HG03064 (cell line): Measurements from ENCODE around the gene CDH26.
"Not testable (repeated sequence)": the region's sequence is repeated elsewhere in the genome, so short reads cannot be mapped to it uniquely, and the experiment has no call there.

Experiments used
- ATAC-seq: cut with Tn5 transposase; IDR thresholded peaks from one replicate; pipeline ENCODE4 v1.9.1; 2021; ENCODE audit warnings: low read depth; ENCODE audit not compliant: unreplicated experiment

The CDH26 gene

GRCh38 chr20:60040471-60041162, 82.4 kb downstream of the CDH26 start:
- no peak for ATAC-seq

- not testable (repeated sequence) for ATAC-seq
Observed at GRCh38 chr20:60041436-60042165, 83.4 kb downstream of the CDH26 start.

GRCh38 chr20:60043435-60043834, 85.2 kb downstream of the CDH26 start:
- ATAC-seq = no peak

- no peak for ATAC-seq
Observed at GRCh38 chr20:60046011-60046413, 87.8 kb downstream of the CDH26 start.

- ATAC-seq = no peak
Observed at GRCh38 chr20:60046436-60046835, 88.2 kb downstream of the CDH26 start.

GRCh38 chr20:60046860-60047259, 88.6 kb downstream of the CDH26 start:
- ATAC-seq = no peak

- ATAC-seq = no peak
Observed at GRCh38 chr20:60048634-60049521, 90.7 kb downstream of the CDH26 start.

- no peak for ATAC-seq
Observed at GRCh38 chr20:60049601-60050000, 91.4 kb downstream of the CDH26 start.

GRCh38 chr20:60050193-60050947, 92.1 kb downstream of the CDH26 start:
- ATAC-seq = no peak

GRCh38 chr20:60051911-60052310, 93.7 kb downstream of the CDH26 start:
- no peak for ATAC-seq

GRCh38 chr20:60052322-60052721, 94.1 kb downstream of the CDH26 start:
- no peak for ATAC-seq

- no peak for ATAC-seq
Observed at GRCh38 chr20:60053125-60053817, 95.0 kb downstream of the CDH26 start.

GRCh38 chr20:60053818-60054190, 95.6 kb downstream of the CDH26 start:
- ATAC-seq = no peak

- ATAC-seq = no peak
Observed at GRCh38 chr20:60054716-60055634, 96.8 kb downstream of the CDH26 start.

GRCh38 chr20:60055740-60056139, 97.5 kb downstream of the CDH26 start:
- ATAC-seq = peak; percentile 52

GRCh38 chr20:60056407-60057122, 98.3 kb downstream of the CDH26 start:
- ATAC-seq = no peak

GRCh38 chr20:60057123-60057865, 99.1 kb downstream of the CDH26 start:
- peak; percentile 51 for ATAC-seq
